Activated T-cell treated with anti-CD3 and anti-CD28 coated beads for 4 hours (primary cell): ENCODE results near the gene GIPR.
"Not testable (repeated sequence)": the region's sequence is repeated elsewhere in the genome, so short reads cannot be mapped to it uniquely, and the experiment has no call there.

Experiments used
- DNase-seq: peaks from one replicate; pipeline ENCODE4 v3.0.0-alpha.2; 2020

Gene GIPR

DNA sequence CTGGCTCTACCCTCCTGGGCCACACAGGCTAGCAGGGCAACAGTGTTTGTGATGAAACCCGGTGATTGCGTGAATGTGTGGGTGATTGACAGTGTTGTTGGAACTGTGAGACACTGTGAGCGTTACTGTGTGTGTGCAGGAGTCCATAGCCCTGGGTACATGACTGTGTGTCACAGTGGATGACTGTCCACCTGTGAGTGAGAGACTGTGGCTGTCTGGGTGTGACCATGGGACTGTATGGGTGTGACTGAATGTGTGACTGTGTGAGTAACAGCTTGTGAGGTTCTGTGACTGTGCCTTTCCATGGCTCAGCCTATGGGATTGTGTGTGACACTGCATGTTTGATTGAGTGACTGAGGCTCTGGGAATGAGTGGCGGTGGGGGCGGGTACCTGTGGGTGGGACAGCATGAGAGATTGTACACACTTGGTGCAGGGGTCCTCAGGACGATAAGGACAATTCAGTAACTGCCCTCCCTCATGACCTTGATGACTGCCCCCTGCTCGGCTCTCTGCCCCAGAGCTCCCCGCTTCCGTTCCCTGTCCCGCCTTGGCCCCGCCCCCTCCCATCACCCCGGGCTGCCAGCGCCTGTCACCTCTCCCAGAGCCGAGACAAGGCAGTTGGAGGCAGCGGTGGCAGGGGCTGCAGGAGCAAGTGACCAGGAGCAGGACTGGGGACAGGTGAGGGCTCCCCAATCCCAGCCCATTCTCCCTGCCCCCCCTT is at the start of gene GIPR:
GIPR (plus strand) TSS at position 602 of the 722 bp plus-strand sequence. CDS start 1,300 bp downstream, outside the sequence.
- peak; percentile 46 for DNase-seq

DNA sequence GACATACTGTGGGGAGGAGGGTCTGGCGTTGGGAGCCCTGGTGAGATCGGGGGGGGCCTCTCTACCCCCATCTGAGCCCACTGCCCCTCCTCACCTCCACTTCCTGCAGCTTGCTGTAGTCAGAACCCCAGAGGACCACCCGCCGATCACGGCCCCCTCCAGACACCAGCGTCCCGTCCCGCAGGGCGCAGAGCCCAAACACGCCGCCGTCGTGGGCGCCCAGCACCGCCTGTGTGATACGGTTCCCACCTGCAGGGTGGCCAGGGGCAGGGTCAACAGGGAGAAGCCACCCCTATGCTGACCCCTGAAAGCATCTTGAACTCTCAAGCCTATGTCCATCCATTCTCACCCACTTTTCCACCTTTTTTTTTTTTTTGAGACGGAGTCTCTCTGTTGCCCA is 46.6 kb upstream of the GIPR start:
- no peak for DNase-seq

DNA sequence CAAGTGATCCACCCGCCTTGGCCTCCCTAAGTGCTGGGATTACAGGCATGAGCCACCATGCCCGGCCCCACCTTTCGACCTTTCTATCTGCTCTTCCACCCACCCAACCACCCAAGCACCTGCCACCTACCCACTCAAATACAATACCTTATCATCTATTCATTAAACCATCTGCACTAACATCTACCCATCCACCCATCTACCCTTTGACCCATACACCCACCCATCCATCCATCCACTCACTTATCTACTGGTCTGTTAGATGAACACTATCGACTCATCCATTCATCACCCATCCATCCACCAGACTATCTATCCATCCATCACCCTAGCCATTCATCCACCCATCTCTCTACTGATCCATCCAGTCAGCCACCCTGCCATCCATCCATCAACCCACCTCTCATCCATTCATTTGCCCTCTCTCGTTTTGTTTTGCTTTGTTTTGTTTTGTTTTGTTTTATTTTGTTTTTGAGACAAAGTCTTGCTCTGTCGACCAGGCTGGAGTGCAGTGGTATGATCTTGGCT is 46.0 kb upstream of the GIPR start:
- no peak for DNase-seq

DNA sequence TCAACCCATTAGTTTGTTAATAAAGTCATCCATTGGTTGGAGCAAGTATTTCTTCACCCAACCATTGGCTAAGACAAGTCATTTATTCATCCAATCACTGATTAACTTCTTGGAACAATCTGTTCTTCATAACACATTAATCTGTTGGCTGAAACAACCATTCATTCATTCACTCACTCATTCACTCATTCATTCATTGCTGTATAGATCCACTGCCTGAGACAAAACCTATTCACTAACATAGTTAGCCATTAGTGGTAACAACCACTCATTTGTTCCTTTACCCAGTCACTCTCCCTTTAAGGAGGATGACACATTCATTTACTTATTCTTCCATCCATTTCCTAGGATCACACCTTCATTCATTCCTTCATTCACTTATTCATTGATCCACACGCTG is 44.0 kb upstream of the GIPR start:
- DNase-seq = no peak

GRCh38 chr19:45628219-45628618 is 39.8 kb upstream of the GIPR start:
- not testable (repeated sequence) for DNase-seq

- no peak for DNase-seq
Observed at GRCh38 chr19:45629704-45630103, 38.3 kb upstream of the GIPR start.

DNA sequence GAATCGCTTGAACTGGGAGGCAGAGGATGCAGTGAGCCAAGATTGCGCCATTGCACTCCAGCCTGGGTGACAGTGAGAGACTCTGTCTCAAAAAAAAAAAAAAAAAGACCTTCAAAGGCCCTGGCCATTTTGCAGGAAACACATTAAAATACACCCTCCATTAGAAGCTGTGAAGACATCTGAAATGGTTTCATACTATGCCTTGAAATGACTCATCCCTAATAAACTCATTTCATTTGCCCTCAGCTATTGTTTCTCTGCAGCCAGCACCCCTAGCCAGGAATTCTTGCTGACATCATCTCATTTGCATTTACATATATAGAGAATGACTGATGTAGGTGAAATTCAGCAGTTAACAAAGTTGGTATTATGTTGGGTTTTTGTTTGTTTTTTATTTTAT is 37.6 kb upstream of the GIPR start:
- DNase-seq = no peak

DNA sequence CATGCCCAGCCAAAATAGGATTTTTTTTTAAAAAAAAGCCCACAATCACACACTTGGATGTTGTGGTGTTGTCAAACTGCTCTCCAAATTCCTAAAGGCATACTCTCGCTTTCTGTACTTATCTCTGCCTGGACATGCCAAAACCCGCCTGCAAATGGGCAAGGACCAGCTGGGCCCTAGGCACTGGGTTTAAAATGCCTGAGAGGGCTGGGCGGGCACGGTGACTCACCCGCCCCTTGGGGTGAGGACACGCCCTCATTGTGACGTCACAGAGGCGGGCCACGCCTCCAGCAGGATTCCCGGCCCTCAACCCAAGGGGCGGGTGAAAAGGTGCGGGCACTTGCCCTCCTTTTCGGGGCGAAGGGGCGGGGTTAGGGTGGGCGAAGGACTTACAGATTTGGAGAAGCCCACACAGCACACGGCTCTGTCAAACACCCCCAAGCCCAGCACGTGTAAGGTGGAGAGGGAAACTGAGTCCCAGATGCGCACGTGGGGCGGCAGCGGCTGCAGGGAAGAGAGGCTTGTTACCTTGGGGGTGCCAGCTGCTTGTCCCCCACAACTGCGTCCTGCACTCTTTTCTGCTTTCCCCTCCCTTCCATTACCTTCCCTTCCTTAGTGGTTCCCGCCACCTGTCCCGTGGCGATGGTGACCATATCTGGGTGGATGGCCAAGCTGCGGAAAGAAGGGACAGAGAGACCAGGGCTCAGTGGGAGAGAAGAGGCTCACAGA is 35.4 kb upstream of the GIPR start:
- DNase-seq = peak; percentile 23

GRCh38 chr19:45636275-45636674 is 31.7 kb upstream of the GIPR start:
- DNase-seq = no peak

DNA sequence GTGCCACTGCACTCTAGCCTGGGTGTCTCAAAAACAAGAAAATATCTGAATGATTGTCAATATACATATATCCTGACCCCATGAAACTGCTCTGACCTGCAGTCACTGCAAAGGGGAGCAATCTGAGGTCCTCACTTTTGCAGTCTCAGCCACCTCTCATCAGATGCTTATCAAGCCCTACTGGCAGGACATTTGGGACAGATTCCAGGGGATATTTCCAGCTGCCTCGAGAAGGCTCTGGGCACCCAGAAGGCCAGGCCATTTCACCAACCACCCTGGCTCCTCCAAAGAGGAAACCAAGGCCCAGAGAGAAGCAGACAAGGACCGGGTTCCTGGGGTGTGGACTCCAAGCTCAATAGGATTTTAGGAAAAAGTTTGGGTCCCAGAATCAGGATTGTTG is 31.1 kb upstream of the GIPR start:
- no peak for DNase-seq

GRCh38 chr19:45637890-45638667 is 29.9 kb upstream of the GIPR start:
- no peak for DNase-seq

DNA sequence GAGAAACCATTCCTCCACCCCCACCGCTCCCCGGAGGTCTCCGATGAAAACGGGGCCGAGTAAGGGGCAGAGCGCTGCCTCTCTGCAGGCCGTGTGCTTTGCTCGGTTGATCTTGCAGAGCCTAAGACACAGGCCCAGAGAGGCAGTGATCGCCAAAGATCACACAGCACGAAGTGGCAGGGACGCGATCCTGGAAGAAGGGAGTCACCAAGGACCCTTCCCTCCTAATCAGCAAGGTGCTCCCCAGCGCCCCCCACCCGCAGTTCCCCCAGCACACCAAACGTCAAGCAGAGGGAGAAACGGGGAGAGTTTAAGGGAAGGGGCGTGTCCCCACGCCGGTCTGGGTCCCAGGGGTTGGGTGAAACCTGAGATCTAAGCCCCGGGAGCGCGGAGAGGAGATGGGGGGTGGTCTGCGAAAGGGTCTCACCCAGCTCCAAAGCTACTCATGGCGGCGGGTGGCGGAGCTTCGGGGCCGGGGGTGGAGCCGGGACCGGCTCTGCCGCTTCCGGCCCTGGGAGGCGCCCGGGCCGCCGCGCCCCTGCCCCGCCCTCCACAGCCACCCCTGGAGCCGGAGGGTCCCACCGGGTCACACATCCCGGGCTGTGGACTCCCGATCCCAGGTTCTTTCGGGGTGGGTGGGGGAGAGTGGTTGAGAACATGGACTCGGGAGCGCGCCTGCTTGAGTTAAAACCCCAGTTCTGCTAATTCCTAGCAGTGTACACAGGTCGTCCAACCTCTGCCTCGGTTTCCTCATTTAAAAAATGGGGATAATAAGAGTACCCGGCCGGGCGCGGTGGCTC is 28.9 kb upstream of the GIPR start, which contains the start of gene EML2:
EML2 (minus strand) TSS at position 468 of the 800 bp plus-strand sequence; CDS start at position 447, 21 bp downstream.
- DNase-seq = peak; percentile 38

DNA sequence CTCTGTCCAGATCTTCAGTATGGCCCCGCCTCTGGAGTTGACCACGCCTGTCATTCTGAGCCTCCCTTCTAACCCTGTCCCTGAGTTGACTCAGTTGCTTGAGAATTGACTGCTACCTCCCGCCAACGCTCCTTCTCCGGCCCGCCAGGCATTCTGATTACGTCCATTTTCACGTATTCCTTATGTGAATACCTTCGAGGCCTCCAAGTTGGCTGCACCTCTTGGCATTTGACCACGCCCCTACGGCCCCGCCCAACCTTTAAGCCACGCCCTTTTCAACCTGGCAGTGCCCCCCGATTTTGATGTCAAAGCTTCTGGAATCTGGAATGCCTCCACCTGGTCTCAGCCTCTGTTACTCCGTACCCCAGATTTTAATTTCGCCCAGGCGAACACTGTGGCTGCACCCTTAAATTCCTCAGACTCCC is 27.2 kb upstream of the GIPR start:
- no peak for DNase-seq

GRCh38 chr19:45641274-45642105 is 26.5 kb upstream of the GIPR start:
- DNase-seq = peak; percentile 47

DNA sequence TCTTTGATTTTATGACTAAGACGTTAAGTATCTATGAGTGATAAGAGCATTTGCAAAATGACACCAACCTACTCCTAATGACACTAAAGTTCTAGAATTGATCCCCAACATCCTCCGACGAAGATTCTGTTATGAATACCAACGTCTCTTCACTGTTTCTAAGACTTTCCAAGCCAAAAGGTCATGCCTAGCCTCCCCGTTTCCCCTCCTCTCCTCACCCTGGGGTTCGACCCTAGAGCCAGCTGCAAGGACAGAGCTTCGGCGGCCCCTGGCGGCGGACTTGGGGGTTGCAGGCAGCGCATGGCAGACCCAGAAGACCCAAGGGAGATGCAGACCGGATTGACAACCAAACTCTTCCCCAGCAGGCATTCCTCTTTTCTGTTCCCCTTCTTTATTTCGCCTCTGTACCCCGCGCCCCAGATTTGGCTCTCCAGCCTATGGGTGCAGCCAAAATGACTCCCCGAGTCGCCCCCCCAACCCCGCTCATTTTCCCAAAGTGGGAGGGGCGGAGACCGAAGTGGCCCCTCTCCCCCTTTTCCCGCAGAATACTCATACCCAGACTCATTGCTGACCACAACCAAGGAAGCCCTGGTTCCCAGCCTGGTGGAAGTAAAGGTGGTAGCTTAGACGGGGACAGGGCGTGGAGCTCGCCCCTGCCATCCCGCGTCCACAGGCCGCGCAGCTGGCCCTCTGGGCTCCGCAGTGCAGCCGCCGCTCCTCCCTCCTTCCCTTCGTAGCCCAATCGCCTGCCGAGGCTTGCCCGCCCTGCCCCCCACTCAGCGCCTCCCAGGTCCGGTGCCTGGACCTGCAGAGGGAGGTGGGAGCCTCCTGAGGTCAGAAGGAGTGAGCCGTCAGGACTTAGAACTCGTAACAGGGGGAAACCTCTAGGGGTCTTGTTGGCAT is 24.7 kb upstream of the GIPR start:
- DNase-seq = peak; percentile 90

DNA sequence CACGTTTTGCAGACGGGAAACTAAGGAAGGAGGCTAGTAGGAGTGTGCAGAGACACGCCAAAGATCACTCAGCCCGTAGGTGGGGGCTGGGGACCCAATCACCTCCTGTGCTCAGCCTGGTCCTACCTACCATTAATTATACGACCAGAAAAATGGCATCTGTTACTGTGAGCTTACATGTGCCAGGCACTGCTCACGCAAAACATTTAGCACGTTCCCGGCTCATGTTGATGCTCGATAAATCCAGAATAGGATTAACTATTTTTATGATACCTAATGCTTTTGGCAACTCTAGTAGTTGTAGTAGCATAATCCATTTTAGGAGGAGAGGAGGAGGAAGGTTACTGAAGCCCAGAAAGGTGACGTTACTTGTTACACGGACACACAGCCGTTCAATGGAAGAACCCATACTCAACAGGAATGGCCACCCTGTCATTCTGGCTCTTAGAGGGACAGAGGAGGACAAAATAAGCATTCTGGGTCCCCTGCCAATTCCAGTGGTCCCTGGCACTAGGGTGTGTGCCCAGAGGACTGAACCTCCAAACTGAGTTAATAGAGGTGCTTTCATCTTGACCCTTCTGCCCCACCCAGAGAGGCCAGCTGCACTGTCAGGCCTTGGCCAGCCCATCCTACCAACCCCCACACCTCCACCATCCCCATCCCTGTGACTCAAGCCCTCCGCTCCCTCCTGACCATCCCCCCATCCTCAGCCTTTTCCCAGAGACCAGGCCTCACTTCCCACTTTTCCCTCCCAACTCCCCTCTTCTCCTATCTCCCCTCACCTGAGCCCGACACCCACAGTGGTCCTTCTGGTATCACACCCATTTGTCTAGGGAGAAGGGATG is 23.9 kb upstream of the GIPR start:
- DNase-seq = no peak

DNA sequence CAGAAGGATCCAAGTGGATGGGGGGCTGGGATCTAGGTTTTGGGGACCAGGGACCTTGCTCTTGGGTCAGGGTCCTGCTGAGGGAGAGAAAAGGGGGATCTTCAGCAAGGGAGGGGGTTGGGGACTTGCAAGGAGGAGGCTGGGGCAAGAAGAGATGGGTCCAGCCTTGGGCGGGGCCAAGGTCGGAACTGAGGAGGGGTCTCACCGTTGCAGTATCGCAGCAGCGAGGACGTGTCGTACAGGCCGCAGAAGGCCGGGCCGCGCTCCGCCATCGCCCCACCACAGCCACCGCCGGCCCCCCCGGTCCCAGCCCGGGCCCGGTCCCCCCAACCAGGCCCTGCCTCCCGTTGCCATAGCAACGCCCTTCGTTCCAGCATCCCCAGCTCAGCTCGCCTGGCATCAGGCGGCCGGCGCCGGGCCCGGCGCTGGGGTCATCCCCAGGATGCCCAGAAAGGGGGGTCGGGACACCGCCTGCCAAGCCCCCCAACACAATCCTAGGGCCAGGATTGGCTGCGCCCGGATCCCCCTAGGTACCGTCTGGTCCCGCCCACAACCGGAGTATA is 22.9 kb upstream of the GIPR start:
- DNase-seq = no peak

DNA sequence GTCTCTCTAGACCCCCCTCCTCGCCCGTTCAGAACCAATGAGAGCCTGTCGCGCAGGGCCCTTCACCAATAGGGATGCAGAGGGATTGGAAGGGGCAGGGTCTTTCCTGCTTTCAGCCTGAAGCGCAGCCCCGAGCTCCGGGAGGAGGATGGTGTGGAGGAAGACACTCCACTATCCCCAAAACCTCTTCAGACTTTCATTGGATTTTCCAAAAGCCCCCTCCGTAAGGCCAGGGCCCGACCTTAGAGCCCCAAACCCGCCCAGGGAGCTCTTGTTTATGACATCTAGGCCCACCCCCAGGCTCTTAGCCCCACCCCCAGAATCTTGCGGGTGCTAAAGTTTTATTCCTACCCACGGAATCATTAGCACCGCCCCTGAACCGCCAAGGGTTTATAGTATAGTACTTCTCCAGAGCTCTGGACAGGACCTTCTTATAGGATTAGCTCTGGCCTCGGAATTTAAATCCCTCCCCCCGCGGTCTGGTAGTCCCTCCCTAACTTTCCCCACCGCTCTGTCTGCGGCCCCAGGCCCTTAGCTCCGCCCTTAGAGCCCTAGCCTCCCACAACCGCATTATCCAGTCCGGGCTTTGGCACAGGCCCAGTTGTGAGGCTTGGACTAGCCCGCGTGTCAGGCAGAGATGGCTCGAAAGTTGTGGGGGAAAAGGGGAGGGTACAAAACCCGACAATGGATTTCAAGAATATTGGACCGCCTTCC is 22.2 kb upstream of the GIPR start:
- DNase-seq = peak; percentile 61
